Measurements from ENCODE around the gene RHBDF2. TPM values are rescaled to one million over a fixed set of nuclear protein-coding genes. Genes with fewer than 3 reads are reported as not detected.

The RHBDF2 gene
- total and polyA plus RNA-seq, 2 donors (not counting 1 experiment from before 2014, with no cell fraction given) = 288 to 482 TPM

DNA sequence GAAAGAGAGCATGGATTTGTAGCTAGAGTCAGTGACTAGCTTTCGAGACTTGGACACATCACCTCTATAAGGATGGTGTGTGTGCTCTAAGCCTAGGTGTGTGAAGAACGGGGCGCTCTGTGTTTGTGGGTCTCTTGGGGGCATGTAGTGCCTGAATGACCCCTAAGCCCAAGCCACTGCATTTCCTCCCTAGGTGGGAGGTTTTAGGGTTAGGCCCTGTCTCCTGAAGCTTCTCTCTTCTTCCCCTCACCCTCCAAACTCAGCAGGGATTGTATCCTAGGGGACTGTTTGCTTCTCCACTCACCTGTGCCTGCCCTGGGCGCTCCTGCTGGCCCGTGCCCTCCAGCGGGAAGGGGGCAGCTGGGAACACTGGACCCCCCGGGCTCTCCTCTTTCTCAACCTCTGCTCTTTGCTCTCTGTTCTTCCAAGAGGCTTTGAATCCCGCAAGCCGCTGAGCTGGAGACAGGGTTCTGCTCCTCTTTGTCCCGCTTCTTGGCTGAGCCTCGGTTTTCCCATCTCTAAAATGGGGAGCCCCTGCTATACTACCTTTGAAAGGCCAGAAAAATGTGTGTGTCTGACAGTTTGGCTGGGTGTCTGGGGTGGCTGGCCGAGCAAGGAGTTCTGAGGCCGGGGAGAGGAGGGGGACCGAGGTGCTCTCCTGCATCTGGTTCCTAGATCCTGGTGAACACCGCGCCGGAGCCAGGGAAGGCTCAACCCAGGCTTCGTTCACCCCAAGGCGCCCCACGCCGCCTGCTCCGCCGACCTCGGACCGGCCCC, 35.5 kb upstream of the RHBDF2 start:
- H3K27me3 ChIP-seq (replicated peaks in 1 of 4; ENCODE audit: control extremely low read depth in 1 of 4, control insufficient read depth in 3 of 4, insufficient read depth in 4 of 4, low read length in 3 of 4) = peaks cover 0 to 39% (median 17%) of the 10 kb centered on the region in 4 experiments
- H3K27ac ChIP-seq (ENCODE audit: low read length in 2 of 2) = no peak overlapping the region

More for the DNA sequence above, 35.5 kb upstream of the RHBDF2 start:
- TF ChIP-seq, protein P1, sequence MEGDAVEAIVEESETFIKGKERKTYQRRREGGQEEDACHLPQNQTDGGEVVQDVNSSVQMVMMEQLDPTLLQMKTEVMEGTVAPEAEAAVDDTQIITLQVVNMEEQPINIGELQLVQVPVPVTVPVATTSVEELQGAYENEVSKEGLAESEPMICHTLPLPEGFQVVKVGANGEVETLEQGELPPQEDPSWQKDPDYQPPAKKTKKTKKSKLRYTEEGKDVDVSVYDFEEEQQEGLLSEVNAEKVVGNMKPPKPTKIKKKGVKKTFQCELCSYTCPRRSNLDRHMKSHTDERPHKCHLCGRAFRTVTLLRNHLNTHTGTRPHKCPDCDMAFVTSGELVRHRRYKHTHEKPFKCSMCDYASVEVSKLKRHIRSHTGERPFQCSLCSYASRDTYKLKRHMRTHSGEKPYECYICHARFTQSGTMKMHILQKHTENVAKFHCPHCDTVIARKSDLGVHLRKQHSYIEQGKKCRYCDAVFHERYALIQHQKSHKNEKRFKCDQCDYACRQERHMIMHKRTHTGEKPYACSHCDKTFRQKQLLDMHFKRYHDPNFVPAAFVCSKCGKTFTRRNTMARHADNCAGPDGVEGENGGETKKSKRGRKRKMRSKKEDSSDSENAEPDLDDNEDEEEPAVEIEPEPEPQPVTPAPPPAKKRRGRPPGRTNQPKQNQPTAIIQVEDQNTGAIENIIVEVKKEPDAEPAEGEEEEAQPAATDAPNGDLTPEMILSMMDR (IDR thresholded peaks at IDR 0.05) = no peak
- no peak for TF ChIP-seq EZH2 (IDR thresholded peaks at IDR 0.05; ENCODE audit: borderline replicate concordance, insufficient read depth, low read depth, low read length, poor library complexity, severe bottlenecking)
- Histone ChIP-seq H3K4me1 (ENCODE audit: control insufficient read depth in 2 of 2, insufficient read depth in 2 of 2, low read length in 2 of 2) (peaks cover 17 to 27% of the 10 kb centered on the region in 2 donors), H4K20me1 (ENCODE audit: control insufficient read depth, insufficient read depth, low read length, poor library complexity, severe bottlenecking) (peaks cover 10% of the 10 kb centered on the region), H2AFZ (ENCODE audit: insufficient read depth, low read depth, low read length, poor library complexity, severe bottlenecking) (no peak overlapping the region), H3K4me3 (ENCODE audit: control extremely low read depth in 1 of 5, extremely low read depth in 1 of 5, insufficient read depth in 1 of 5, low read depth in 2 of 5, low read length in 4 of 5) (peak overlapping the region in 1 of 5 experiments; percentile 29), H3K4me2 (replicated peaks; ENCODE audit: low read depth, low read length, poor library complexity, severe bottlenecking) (peak overlapping the region; percentile 85), H3K79me2 (ENCODE audit: control insufficient read depth, insufficient read depth, low read length) (peaks cover 41% of the 10 kb centered on the region), H3K9ac (ENCODE audit: low read length) (no peak overlapping the region), H3K36me3 (replicated peaks in 1 of 2; ENCODE audit: control extremely low read depth in 1 of 2, control insufficient read depth in 1 of 2, extremely low read depth in 1 of 2, insufficient read depth in 2 of 2, low read length in 1 of 2) (no peaks in the 10 kb centered on the region), H3K9me3 (ENCODE audit: control extremely low read depth in 1 of 3, control insufficient read depth in 2 of 3, insufficient read depth in 1 of 3, low read length in 2 of 3) (peaks cover 0 to 6% (median 0%) of the 10 kb centered on the region in 3 donors)
- no peaks in the 10 kb centered on the region for H3K9me3 Mint-ChIP-seq (ENCODE audit: insufficient read depth)
- peaks cover 31% of the 10 kb centered on the region for H3K4me1 Mint-ChIP-seq
- H3K4me3 Mint-ChIP-seq = peak overlapping the region; percentile 59
- DNase-seq (no peak), ATAC-seq (ENCODE audit: low read depth) (no peak)
- H3K27ac Mint-ChIP-seq = no peak overlapping the region
- peaks cover 20% of the 10 kb centered on the region for H3K27me3 Mint-ChIP-seq
- ChIA-PET POLR2A (interaction anchor here (1.1 kb wide), 1 partner anchor 8 kb away, joined by 5 read pairs; no protein-coding TSS in a partner anchor), CTCF (interaction anchor here (1.2 to 2.5 kb wide), 3 partner anchors 9 to 13 kb away, joined by 5 to 16 read pairs (median 6); no protein-coding TSS in a partner anchor)
- intact Hi-C loops (cut with micrococcal nuclease) = no loop called here
- 67% methylated on average over 22 of the region's 25 CpGs for WGBS (ENCODE audit: insufficient coverage)

Data from B cell (primary cell).